Coronary artery (tissue), 2 donors: ENCODE data around the gene E2F6.

Experiments
- DNase-seq: peaks from one replicate; pipeline ENCODE4 v3.0.0-alpha.2; 2017; ENCODE audit warnings: low spot score
- H3K27ac ChIP-seq, 2 donors: fragments of 200-600 bp; sonication (generic); one replicate each; pipeline ENCODE4 v1.5.1; 2016 to 2019
- H3K4me3 ChIP-seq: fragments of 200-600 bp; sonication (generic); 2 replicates; pipeline ENCODE4 v1.5.1; 2016; ENCODE audit warnings: mild to moderate bottlenecking, moderate library complexity
- TF ChIP-seq, protein P1 (sequence below): fragments of 200-600 bp; sonication (generic); IDR thresholded peaks from one replicate; pipeline ENCODE4 v1.5.1; 2019; ENCODE audit warnings: antibody characterized with exemption

Gene E2F6

DNA sequence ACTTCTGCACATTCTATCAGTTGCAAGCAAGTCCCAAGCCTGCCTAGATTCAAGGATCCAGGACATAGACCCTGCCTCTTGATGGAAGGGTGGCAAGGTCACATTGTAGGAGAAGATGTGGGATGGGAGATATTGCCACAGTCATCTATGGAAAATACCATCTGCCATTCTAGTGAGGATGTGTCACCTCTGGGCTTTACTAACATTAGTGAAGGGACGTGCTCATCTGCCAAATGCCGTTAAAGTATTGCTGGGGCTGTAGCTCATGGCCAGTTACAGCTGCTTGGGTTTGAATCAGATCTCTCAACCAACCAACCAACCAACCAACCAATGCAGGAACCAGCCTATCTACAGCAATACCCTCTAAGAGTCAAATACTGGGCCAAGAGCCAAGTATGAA, 49.0 kb downstream of the E2F6 start:
- no peak overlapping the region for H3K4me3 ChIP-seq
- DNase-seq, result no peak
- TF ChIP-seq, protein P1, sequence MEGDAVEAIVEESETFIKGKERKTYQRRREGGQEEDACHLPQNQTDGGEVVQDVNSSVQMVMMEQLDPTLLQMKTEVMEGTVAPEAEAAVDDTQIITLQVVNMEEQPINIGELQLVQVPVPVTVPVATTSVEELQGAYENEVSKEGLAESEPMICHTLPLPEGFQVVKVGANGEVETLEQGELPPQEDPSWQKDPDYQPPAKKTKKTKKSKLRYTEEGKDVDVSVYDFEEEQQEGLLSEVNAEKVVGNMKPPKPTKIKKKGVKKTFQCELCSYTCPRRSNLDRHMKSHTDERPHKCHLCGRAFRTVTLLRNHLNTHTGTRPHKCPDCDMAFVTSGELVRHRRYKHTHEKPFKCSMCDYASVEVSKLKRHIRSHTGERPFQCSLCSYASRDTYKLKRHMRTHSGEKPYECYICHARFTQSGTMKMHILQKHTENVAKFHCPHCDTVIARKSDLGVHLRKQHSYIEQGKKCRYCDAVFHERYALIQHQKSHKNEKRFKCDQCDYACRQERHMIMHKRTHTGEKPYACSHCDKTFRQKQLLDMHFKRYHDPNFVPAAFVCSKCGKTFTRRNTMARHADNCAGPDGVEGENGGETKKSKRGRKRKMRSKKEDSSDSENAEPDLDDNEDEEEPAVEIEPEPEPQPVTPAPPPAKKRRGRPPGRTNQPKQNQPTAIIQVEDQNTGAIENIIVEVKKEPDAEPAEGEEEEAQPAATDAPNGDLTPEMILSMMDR, result no peak
- no peak overlapping the region for H3K27ac ChIP-seq

DNA sequence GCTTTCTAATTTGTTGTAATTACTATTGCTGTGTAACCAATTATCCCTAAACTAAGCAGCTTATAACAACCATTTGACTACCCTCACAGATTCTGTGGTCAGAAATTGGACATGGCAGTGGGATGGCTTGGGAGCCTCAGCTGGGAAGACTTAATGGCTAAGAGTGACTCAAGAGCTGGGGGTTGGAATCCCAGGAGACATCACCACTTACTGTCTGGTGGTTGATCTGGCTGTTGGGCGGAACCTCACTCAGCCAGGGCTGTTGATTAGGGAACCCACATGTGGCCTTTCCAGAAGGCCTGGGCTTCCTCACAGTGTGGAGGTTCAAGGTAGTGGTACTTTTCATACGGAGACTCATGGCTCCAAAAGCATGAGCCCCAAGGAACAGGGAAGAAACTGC, 49.8 kb downstream of the E2F6 start:
- DNase-seq, result no peak
- TF ChIP-seq, protein P1, result no peak
- Histone ChIP-seq H3K4me3 (no peak overlapping the region), H3K27ac (no peak overlapping the region)

DNA sequence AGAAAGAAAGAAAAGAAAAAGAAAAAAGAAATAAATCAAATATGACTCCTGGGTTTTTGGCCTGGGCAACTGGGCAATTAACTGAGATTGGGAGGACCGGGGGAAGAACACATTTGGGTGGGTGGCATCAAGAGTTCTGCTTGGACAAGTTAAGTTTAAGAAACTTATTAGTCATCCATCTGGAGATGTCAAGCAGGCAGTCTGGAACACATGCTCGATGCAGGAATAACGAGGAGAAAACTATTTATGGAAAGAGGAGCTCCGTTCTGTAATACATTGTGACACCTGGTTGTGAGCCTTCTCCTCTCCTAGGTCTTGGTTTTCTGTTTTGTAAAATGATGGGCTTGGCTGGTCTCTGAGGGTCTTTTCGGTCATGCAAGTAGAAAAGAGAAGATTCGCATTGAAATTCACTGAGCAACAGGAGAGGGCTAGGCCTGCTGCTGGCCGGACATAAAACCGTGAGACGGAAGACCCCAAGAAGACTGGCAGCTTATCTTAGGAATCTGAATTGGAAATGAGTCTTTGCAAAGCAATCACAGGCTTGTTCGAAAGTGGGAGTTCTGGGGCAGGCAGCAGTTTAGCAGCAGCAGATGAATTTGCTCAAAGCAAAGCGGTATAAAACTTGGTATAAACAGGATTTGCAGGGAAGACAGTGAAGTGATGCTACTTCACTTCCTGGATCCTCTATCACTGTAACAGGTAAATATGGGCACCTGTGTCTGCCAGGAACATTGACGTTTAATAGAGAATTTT, 51.4 kb downstream of the E2F6 start:
- TF ChIP-seq, protein P1, result no peak
- H3K4me3 ChIP-seq, result no peak overlapping the region
- no peak for DNase-seq
- no peak overlapping the region for H3K27ac ChIP-seq

DNA sequence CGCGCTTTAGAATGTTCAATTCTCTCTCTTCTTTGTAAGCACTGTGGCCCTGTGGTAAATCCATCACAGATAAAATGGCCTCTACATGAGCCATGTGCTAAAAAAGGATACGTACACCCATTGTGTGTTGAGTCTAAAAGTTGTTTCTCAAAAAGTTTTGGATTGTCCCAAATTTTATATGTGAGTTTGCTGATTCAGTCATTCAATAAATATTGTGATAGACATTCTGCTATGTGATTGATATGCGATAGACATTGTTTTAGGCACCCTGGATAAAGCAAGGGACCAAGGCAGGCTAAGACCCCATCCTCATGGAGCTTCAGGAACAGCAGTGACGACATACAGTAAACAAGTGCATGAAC, 53.5 kb downstream of the E2F6 start:
- Histone ChIP-seq H3K4me3 (peak overlapping the region; percentile 64), H3K27ac (no peak overlapping the region)
- TF ChIP-seq, protein P1, result no peak
- no peak for DNase-seq

DNA sequence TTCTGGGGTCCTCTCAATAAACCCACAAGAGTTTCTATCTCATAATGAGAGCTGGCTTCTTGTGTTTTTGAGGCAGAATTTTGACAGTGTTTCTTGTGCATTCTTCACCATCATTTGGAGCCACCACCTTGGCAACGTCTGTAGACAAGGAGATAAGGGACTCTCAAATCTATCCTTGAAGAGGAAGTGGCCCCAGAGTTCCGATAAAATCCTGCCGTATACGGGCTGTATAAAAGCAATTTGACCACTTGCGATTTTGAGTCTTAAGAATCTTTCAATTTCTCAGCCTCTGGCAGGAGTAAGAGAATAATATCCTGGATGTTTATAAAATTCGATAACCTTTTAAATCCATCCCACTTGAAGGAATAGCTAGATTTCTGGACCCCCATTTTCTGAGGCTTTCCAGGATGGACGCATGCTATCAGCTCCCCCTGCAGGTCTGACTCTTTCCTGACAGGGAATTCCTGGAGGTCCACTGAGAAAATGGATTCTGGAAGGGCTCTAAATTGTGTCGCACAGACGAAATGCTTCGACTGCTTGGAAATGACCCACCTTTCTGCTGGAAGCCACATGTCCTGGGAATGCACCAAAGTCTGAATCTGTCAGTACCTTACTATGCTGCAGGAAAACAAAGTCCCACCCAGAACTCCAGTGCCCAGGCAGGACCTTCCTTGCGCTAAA, 54.1 kb downstream of the E2F6 start:
- TF ChIP-seq, protein P1, result peak; percentile 86
- Histone ChIP-seq H3K4me3 (peak overlapping the region; percentile 64), H3K27ac (no peak overlapping the region)
- DNase-seq, result no peak

DNA sequence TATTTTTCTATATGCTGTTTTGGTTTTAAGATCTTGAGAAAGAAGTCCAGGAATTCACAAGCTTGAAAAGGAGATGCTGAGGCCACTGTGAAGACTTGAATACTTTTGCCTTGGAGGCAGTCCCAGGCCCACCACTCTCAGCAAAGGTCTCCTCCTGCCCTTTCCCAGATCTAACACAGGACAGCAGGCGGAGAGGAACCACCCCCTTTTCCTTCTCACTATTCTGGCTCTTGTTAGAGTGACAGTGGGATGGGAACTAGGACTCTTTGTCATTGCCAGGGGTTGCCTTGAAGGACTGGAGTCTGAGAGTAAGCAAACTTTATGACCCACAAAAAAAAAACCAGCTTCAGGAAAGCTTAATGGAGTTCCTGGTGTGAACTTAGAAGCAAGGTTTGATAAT, 54.7 kb downstream of the E2F6 start:
- Histone ChIP-seq H3K4me3 (peak overlapping the region; percentile 64), H3K27ac (no peak overlapping the region)
- TF ChIP-seq, protein P1, result no peak

DNA sequence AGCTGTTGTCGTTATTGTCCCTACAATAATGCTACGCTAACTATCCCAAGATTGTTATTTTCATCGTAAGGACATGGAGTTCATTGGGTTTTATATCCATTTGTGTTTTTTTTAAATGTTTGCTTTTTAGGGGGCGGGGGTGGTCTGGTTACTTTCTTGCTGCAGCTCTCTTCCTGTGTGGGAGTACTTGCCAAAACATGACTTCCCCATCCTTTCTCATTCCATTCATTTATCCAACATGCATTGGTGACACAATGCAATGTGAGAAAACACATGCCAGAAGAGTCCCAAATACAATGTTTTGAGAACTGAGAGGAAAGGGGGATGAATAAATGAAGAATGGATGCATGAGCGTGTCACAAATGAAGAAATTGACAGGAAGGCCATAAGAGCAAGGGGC, 55.9 kb downstream of the E2F6 start:
- no peak for DNase-seq
- H3K27ac ChIP-seq, result no peak overlapping the region
- H3K4me3 ChIP-seq, result no peak overlapping the region
- TF ChIP-seq, protein P1, result no peak

More for the DNA sequence above, 54.7 kb downstream of the E2F6 start:
- DNase-seq, result no peak
